Measurements from ENCODE around the gene CCDC60.

The CCDC60 gene

GRCh38 chr12:119447126-119447525 lies 112.6 kb downstream of the CCDC60 start:
- Mint-ChIP-seq H3K4me1 (ENCODE audit: low read depth in 2 of 2) (no peaks in the 10 kb centered on the region), H3K36me3 (ENCODE audit: insufficient read depth) (no peaks in the 10 kb centered on the region), H3K4me3 (no peak overlapping the region), H3K27ac (no peak overlapping the region), H3K27me3 (peaks cover 19 to 38% of the 10 kb centered on the region in 2 donors), H3K9me3 (no peaks in the 10 kb centered on the region)
- no peak for DNase-seq
- ATAC-seq (replicated peaks): no peak

- DNase-seq (no peak), ATAC-seq (replicated peaks) (no peak)
- Mint-ChIP-seq H3K4me1 (ENCODE audit: low read depth in 2 of 2) (no peaks in the 10 kb centered on the region), H3K4me3 (no peak overlapping the region), H3K36me3 (ENCODE audit: insufficient read depth) (no peaks in the 10 kb centered on the region), H3K9me3 (no peaks in the 10 kb centered on the region), H3K27ac (no peak overlapping the region), H3K27me3 (peaks cover 19 to 38% of the 10 kb centered on the region in 2 donors)
Measured at GRCh38 chr12:119447618-119448017, 113.1 kb downstream of the CCDC60 start.

- ATAC-seq (replicated peaks) (no peak), DNase-seq (no peak)
- Mint-ChIP-seq H3K36me3 (ENCODE audit: insufficient read depth) (no peaks in the 10 kb centered on the region), H3K4me3 (no peak overlapping the region), H3K9me3 (no peaks in the 10 kb centered on the region), H3K27ac (no peak overlapping the region), H3K27me3 (peaks cover 21 to 34% of the 10 kb centered on the region in 2 donors), H3K4me1 (ENCODE audit: low read depth in 2 of 2) (no peaks in the 10 kb centered on the region)
Measured at GRCh38 chr12:119448611-119449131, 114.1 kb downstream of the CCDC60 start.

GRCh38 chr12:119450771-119451170 lies 116.2 kb downstream of the CCDC60 start:
- Mint-ChIP-seq H3K9me3 (peaks cover 0 to 7% of the 10 kb centered on the region in 2 donors), H3K4me1 (ENCODE audit: low read depth in 2 of 2) (no peaks in the 10 kb centered on the region), H3K36me3 (ENCODE audit: insufficient read depth) (no peaks in the 10 kb centered on the region), H3K27me3 (peaks cover 29 to 34% of the 10 kb centered on the region in 2 donors), H3K4me3 (no peak overlapping the region), H3K27ac (no peak overlapping the region)
- DNase-seq: no peak
- ATAC-seq (replicated peaks): no peak

DNA sequence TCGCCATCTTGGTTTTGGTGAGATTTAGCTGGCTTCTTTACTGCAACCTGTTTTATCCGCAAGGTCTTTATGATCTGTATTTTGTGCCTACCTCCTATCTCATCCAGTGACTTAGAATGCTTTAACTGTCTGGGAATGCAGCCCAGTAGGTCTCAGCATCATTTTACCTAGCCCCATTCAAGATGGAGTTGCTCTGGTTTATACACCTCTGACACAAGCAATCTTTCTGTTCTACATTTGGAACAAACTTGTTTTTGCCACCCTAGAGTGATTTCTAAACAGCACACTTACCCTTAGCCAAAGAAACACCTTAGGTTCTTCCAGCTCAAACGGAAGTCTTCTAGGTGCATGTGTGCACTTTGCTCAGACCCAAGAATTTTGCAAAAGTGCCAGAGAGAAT lies 122.3 kb downstream of the CCDC60 start:
- H3K4me1 Mint-ChIP-seq (ENCODE audit: low read depth in 2 of 2): no peaks in the 10 kb centered on the region
- no peaks in the 10 kb centered on the region for H3K36me3 Mint-ChIP-seq (ENCODE audit: insufficient read depth)
- H3K27ac Mint-ChIP-seq: no peak overlapping the region
- no peak for ATAC-seq (replicated peaks)
- peaks cover 0 to 7% of the 10 kb centered on the region in 2 donors for H3K9me3 Mint-ChIP-seq
- peaks cover 32 to 33% of the 10 kb centered on the region in 2 donors for H3K27me3 Mint-ChIP-seq
- DNase-seq: no peak
- no peak overlapping the region for H3K4me3 Mint-ChIP-seq

DNA sequence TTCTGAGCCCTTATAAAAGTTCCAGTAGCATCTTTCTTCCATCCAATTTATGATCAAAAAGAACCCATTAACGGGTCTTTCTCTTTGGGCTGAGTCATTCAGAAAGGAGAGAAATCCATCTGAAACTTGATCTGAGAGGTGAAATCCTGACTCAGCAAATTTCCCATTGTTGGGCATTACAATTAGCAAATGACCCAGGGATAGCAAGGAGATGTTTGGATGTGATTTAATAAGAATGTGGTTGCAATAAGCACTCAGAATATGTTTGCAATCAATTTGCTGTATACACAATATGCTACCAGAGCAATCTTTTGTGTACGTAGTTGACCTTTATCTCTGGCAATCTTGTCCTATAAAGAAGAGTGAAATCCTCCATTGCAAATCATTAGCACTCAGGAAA lies 122.7 kb downstream of the CCDC60 start:
- ATAC-seq (replicated peaks) (no peak), DNase-seq (no peak)
- peaks cover 32 to 33% of the 10 kb centered on the region in 2 donors for H3K27me3 Mint-ChIP-seq
- peaks cover 0 to 7% of the 10 kb centered on the region in 2 donors for H3K9me3 Mint-ChIP-seq
- H3K4me1 Mint-ChIP-seq (ENCODE audit: low read depth in 2 of 2): no peaks in the 10 kb centered on the region
- no peak overlapping the region for H3K27ac Mint-ChIP-seq
- H3K36me3 Mint-ChIP-seq (ENCODE audit: insufficient read depth): no peaks in the 10 kb centered on the region
- no peak overlapping the region for H3K4me3 Mint-ChIP-seq

DNA sequence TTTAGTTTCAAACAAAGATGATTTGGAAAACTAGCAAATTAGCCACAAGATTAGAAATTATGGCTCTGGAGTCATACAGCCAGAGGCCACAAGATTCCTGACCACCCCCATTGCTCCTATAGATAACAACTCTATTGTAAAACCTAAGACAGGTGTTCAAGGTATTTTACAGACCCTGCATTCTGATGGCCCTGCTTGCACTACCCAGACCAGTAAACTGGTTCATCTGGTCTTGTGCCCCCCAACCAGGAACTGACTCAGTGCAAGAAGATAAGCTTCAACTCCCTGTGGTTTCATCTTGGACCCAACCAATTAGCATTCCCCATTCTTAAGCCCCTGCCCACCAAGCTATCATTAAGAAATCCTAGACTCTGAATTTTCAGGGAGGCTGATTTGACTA lies 125.0 kb downstream of the CCDC60 start:
- Mint-ChIP-seq H3K4me1 (ENCODE audit: low read depth in 2 of 2) (no peaks in the 10 kb centered on the region), H3K27ac (no peak overlapping the region), H3K27me3 (peaks cover 27 to 45% of the 10 kb centered on the region in 2 donors), H3K9me3 (peaks cover 0 to 7% of the 10 kb centered on the region in 2 donors), H3K4me3 (no peak overlapping the region), H3K36me3 (ENCODE audit: insufficient read depth) (no peaks in the 10 kb centered on the region)
- ATAC-seq (replicated peaks) (no peak), DNase-seq (no peak)

DNA sequence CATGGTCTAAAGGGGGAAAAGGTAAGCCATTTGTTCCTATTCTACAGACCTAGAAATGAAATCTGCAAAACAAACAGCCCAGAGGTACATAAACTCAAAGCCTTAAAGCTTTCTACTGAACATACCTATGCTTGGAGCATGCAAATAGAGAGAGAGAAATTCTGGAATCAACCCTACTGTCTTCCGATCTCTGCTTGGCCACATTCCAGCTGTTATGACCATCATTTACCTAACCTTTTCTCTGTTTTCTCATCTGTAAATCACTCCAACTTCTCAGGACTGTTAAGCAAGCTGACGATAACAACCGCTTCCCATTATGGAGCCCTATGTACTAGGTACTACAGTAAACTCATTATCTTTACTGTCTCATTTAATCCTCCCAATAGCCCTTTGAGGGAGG lies 126.3 kb downstream of the CCDC60 start:
- no peak for DNase-seq
- Mint-ChIP-seq H3K27ac (no peak overlapping the region), H3K36me3 (ENCODE audit: insufficient read depth) (no peaks in the 10 kb centered on the region), H3K27me3 (peaks cover 20 to 45% of the 10 kb centered on the region in 2 donors), H3K4me3 (no peak overlapping the region), H3K4me1 (ENCODE audit: low read depth in 2 of 2) (no peaks in the 10 kb centered on the region), H3K9me3 (no peaks in the 10 kb centered on the region)
- no peak for ATAC-seq (replicated peaks)

- H3K4me1 Mint-ChIP-seq (ENCODE audit: low read depth in 2 of 2): no peaks in the 10 kb centered on the region
- peaks cover 22 to 54% of the 10 kb centered on the region in 2 donors for H3K27me3 Mint-ChIP-seq
- no peaks in the 10 kb centered on the region for H3K36me3 Mint-ChIP-seq (ENCODE audit: insufficient read depth)
- ATAC-seq (replicated peaks) (no peak), DNase-seq (no peak)
- no peak overlapping the region for H3K4me3 Mint-ChIP-seq
- H3K9me3 Mint-ChIP-seq: no peaks in the 10 kb centered on the region
- H3K27ac Mint-ChIP-seq: no peak overlapping the region
Measured at GRCh38 chr12:119461636-119462214, 127.2 kb downstream of the CCDC60 start.

DNA sequence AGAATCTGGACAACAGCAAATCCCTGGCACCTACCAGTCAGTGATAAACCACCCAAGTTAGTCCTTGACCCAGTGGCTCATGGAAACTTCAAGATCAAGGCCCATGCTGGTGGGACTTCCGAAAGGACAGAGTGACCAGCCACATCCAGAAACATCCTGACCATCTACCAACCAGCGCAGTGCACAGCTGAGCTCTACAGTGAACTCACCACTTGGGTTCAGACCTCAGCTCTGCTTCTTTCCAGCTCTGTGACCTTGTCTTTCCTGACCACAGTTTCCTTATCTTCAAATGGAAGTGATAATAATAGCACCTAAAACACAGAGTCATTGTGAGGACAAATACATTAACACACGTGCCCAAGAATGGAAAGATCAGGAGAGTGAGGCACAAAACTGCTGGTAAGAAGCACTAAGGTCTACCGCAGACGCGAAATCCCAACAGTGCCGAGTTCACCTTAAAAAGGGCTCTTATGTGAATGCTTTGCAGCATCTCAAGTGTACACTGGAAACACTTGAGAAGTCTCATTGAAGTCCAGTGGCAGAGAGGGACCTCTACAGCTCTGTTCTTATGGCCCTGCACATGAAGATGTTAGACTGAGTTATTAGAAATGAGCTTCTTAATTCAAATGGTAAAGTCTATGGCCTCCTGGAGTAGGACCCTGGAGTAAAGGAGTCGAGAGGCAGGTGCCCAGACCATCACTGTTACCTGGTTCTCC lies 128.8 kb downstream of the CCDC60 start:
- Mint-ChIP-seq H3K4me3 (no peak overlapping the region), H3K9me3 (no peaks in the 10 kb centered on the region), H3K27ac (no peak overlapping the region), H3K4me1 (ENCODE audit: low read depth in 2 of 2) (no peaks in the 10 kb centered on the region), H3K36me3 (ENCODE audit: insufficient read depth) (no peaks in the 10 kb centered on the region), H3K27me3 (peaks cover 22 to 60% of the 10 kb centered on the region in 2 donors)
- DNase-seq (no peak), ATAC-seq (replicated peaks) (no peak)

- Mint-ChIP-seq H3K4me3 (no peak overlapping the region), H3K27ac (no peak overlapping the region), H3K4me1 (ENCODE audit: low read depth in 2 of 2) (no peaks in the 10 kb centered on the region), H3K9me3 (no peaks in the 10 kb centered on the region), H3K27me3 (peaks cover 17 to 36% of the 10 kb centered on the region in 2 donors), H3K36me3 (ENCODE audit: insufficient read depth) (no peaks in the 10 kb centered on the region)
- DNase-seq (no peak), ATAC-seq (replicated peaks) (no peak)
Measured at GRCh38 chr12:119468296-119468695, 133.8 kb downstream of the CCDC60 start.

DNA sequence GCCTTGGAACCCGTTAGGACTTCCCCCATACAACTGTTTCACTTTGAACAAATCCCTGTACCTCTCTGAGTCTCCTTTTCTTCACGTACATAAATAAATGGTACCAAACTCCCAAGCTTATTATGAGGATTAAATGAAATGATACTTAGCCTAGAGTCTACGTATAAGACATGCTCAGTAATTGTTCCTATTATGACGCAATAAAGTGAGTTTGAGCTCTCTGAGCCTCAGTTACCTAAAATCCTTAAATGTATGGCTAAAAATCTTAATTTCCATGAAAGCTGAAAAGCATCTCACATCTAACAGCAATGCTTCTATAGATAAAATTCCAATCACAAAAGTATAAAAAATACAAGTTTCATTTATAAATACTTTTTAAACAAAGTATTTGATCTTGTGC lies 141.1 kb downstream of the CCDC60 start:
- Mint-ChIP-seq H3K27me3 (peaks cover 0 to 12% of the 10 kb centered on the region in 2 donors), H3K9me3 (peaks cover 2 to 7% of the 10 kb centered on the region in 2 donors), H3K4me1 (ENCODE audit: low read depth in 2 of 2) (no peaks in the 10 kb centered on the region), H3K27ac (no peak overlapping the region), H3K4me3 (no peak overlapping the region), H3K36me3 (ENCODE audit: insufficient read depth) (no peaks in the 10 kb centered on the region)
- ATAC-seq (replicated peaks): no peak
- no peak for DNase-seq

DNA sequence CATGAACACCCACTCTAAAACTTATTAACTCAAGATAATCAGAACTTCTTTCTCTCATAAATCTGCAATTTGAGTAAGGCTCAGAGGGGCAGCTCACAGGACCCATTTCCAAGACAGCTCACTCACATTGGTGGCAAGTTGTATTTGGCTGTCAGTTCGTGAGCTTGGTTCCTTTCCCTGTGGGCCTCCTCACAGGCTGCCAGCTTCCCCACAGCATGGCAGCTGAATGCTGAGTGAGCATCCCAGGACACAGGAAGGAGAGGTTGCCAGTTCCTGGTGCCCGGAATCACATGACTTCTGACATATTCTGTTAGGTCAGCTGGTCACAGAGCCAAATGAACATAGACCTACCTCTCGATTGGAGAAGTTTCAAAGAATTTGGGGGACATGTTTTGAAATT lies 142.4 kb downstream of the CCDC60 start:
- Mint-ChIP-seq H3K9me3 (peaks cover 2 to 7% of the 10 kb centered on the region in 2 donors), H3K27ac (no peak overlapping the region), H3K4me1 (ENCODE audit: low read depth in 2 of 2) (no peaks in the 10 kb centered on the region), H3K27me3 (peaks cover 0 to 12% of the 10 kb centered on the region in 2 donors), H3K4me3 (no peak overlapping the region), H3K36me3 (ENCODE audit: insufficient read depth) (no peaks in the 10 kb centered on the region)
- ATAC-seq (replicated peaks) (no peak), DNase-seq (no peak)

DNA sequence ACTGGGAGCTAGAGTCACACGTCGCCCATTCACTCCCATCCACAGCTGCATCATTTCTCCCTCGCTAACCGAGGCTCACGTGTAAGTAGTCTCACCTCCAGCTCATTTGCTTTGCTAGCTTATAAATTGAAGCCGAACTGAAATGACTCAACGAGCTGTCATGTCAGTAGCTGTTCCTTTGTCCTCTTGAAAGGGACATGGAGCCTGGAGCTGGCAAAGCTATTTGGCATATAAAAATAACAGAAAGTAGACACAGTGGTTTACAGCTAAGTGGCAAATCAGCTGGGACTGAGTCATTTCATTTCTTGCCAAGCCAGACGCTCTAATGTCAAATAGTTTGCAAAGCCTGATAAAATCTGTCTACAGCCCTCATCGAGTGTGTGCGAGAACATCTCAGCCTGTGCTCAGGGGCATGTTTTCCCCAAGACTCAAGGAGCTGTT lies 144.6 kb downstream of the CCDC60 start:
- Mint-ChIP-seq H3K27me3 (peaks cover 0 to 13% of the 10 kb centered on the region in 2 donors), H3K36me3 (ENCODE audit: insufficient read depth) (no peaks in the 10 kb centered on the region), H3K9me3 (peaks cover 2 to 7% of the 10 kb centered on the region in 2 donors), H3K4me3 (no peak overlapping the region), H3K4me1 (ENCODE audit: low read depth in 2 of 2) (no peaks in the 10 kb centered on the region), H3K27ac (no peak overlapping the region)
- no peak for DNase-seq
- no peak for ATAC-seq (replicated peaks)
